Left renal cortex interstitium (tissue), 4 donors: Measurements from ENCODE around the gene INSM1. TPM values are rescaled to one million over a fixed set of nuclear protein-coding genes. Genes with fewer than 3 reads are reported as not detected.

Experiments used
- DNase-seq, 4 donors: peaks; one replicate each; pipeline ENCODE4 v3.0.0-alpha.2; 2013; ENCODE audit warnings: low read depth in 4 of 4, low spot score in 2 of 4, missing footprints in 1 of 4
- polyA plus RNA-seq, 4 donors: library from polyadenylated mRNA; unstranded; fragments of 120-200 nt; gene quantifications; one replicate each; pipeline ENCODE4 v1.2.1, GENCODE V29; 2013; ENCODE audit not compliant: insufficient read length in 4 of 4

The INSM1 gene
- polyA plus RNA-seq, 4 donors, result not detected

GRCh38 chr20:20360464-20360863 is 7.4 kb upstream of the INSM1 start:
- peak in 1 of 4 donors; percentile 64 for DNase-seq

- no peak for DNase-seq
These were observed 5.0 kb upstream of the INSM1 start for GRCh38 chr20:20362774-20363433.

GRCh38 chr20:20363434-20363798 is 4.5 kb upstream of the INSM1 start:
- no peak for DNase-seq

GRCh38 chr20:20363799-20364592 is 3.9 kb upstream of the INSM1 start:
- DNase-seq, result no peak

- DNase-seq, result no peak
These were observed 3.1 kb upstream of the INSM1 start for GRCh38 chr20:20364593-20365479.

- DNase-seq, result no peak
These were observed 2.3 kb upstream of the INSM1 start for GRCh38 chr20:20365480-20366161.

GRCh38 chr20:20366551-20366875 is 1.4 kb upstream of the INSM1 start:
- no peak for DNase-seq

GRCh38 chr20:20366876-20367574 is 879 bp upstream of the INSM1 start:
- DNase-seq, result no peak

GRCh38 chr20:20368418-20369249 is 730 bp downstream of the INSM1 start:
- no peak for DNase-seq

GRCh38 chr20:20369250-20370093 is 1.6 kb downstream of the INSM1 start:
- no peak for DNase-seq

- DNase-seq, result no peak
These were observed 2.2 kb downstream of the INSM1 start for GRCh38 chr20:20370094-20370575.

GRCh38 chr20:20371083-20371482 is 3.2 kb downstream of the INSM1 start:
- no peak for DNase-seq

- DNase-seq, result no peak
These were observed 3.8 kb downstream of the INSM1 start for GRCh38 chr20:20371681-20372080.

- DNase-seq, result no peak
These were observed 5.2 kb downstream of the INSM1 start for GRCh38 chr20:20373091-20373571.

GRCh38 chr20:20375862-20376261 is 8.0 kb downstream of the INSM1 start:
- DNase-seq, result no peak

- DNase-seq, result no peak
These were observed 18.3 kb downstream of the INSM1 start for GRCh38 chr20:20386192-20386591.

- no peak for DNase-seq
These were observed 22.5 kb downstream of the INSM1 start for GRCh38 chr20:20390393-20390792.

- DNase-seq, result no peak
These were observed 23.2 kb downstream of the INSM1 start for GRCh38 chr20:20391115-20391514.
